H4 (cell line): ENCODE results near the gene HCFC1. TPM values are rescaled to one million over a fixed set of nuclear protein-coding genes. Genes with fewer than 3 reads are reported as not detected.

Experiments
- DNase-seq: peaks from one replicate; pipeline ENCODE4 v3.0.0-alpha.2; 2015; ENCODE audit warnings: low spot score
- total RNA-seq: library from RNA; depleted of rRNA; stranded (reverse); fragments of >200 nt; shearing (Covaris generic); gene quantifications from 2 replicates; pipeline ENCODE4 v1.2.3, GENCODE V29; 2014; rRNA removed

Gene HCFC1
- 19.4 and 23.5 TPM in 2 replicates for total RNA-seq

- peak; percentile 81 for DNase-seq
Measured at GRCh38 chrX:153971450-153972367, at the start of gene HCFC1. HCFC1 (minus strand) TSS chrX:153971818; CDS start chrX:153970840, 978 bp downstream.

- DNase-seq, result no peak
Measured at GRCh38 chrX:154021131-154021611, 49.6 kb upstream of the HCFC1 start.

GRCh38 chrX:154020536-154021115 is 49.0 kb upstream of the HCFC1 start:
- DNase-seq, result no peak

- no peak for DNase-seq
Measured at GRCh38 chrX:154019633-154020528, 48.3 kb upstream of the HCFC1 start, which contains the start of gene IRAK1. IRAK1 (minus strand) TSS chrX:154019902; CDS start chrX:154019812, 90 bp downstream.

- no peak for DNase-seq
Measured at GRCh38 chrX:154019061-154019621, 47.5 kb upstream of the HCFC1 start.

GRCh38 chrX:154018518-154019060 is 47.0 kb upstream of the HCFC1 start:
- DNase-seq, result no peak

GRCh38 chrX:154017766-154018517 is 46.3 kb upstream of the HCFC1 start:
- no peak for DNase-seq

- no peak for DNase-seq
Measured at GRCh38 chrX:154016366-154017076, 44.9 kb upstream of the HCFC1 start.

- DNase-seq, result no peak
Measured at GRCh38 chrX:154015581-154016264, 44.1 kb upstream of the HCFC1 start.

- DNase-seq, result no peak
Measured at GRCh38 chrX:154014429-154015380, 43.1 kb upstream of the HCFC1 start.

- DNase-seq, result no peak
Measured at GRCh38 chrX:154013614-154014360, 42.2 kb upstream of the HCFC1 start.

GRCh38 chrX:154013001-154013421 is 41.4 kb upstream of the HCFC1 start:
- DNase-seq, result no peak

GRCh38 chrX:154012336-154012991 is 40.8 kb upstream of the HCFC1 start:
- DNase-seq, result no peak

- no peak for DNase-seq
Measured at GRCh38 chrX:154011376-154012335, 40.0 kb upstream of the HCFC1 start.

- no peak for DNase-seq
Measured at GRCh38 chrX:154010330-154011087, 38.9 kb upstream of the HCFC1 start.
